Ramos (cell line): ENCODE measurements around the gene RNF32.
"Not testable (repeated sequence)": the region's sequence is repeated elsewhere in the genome, so short reads cannot be mapped to it uniquely, and the experiment has no call there.

Experiments
- in situ Hi-C: fragments of 300-500 bp; cut with MboI; formaldehyde crosslinking; loops from one replicate; pipeline ENCODE4 v1.14.3; 2022; ENCODE audit warnings: low sequenced_read_pairs; ENCODE audit not compliant: unreplicated experiment

RNF32 gene

GRCh38 chr7:156668130-156668741, 27.7 kb downstream of the RNF32 start:
- in situ Hi-C loops, result no loop called here

- in situ Hi-C loops, result no loop called here
Observed at GRCh38 chr7:156669035-156669828, 28.7 kb downstream of the RNF32 start.

- in situ Hi-C loops, result no loop called here
Observed at GRCh38 chr7:156673454-156673853, 32.9 kb downstream of the RNF32 start.

GRCh38 chr7:156673902-156674301, 33.3 kb downstream of the RNF32 start:
- in situ Hi-C loops, result no loop called here

- in situ Hi-C loops, result no loop called here
Observed at GRCh38 chr7:156675721-156676120, 35.1 kb downstream of the RNF32 start.

GRCh38 chr7:156676263-156676662, 35.7 kb downstream of the RNF32 start:
- in situ Hi-C loops, result no loop called here

- in situ Hi-C loops, result no loop called here
Observed at GRCh38 chr7:156677374-156678054, 36.9 kb downstream of the RNF32 start.

GRCh38 chr7:156680281-156680680, 39.7 kb downstream of the RNF32 start:
- in situ Hi-C loops, result no loop called here

- in situ Hi-C loops, result no loop called here
Observed at GRCh38 chr7:156682928-156683327, 42.4 kb downstream of the RNF32 start.

GRCh38 chr7:156684251-156684650, 43.7 kb downstream of the RNF32 start:
- in situ Hi-C loops, result no loop called here

GRCh38 chr7:156684661-156685060, 44.1 kb downstream of the RNF32 start:
- in situ Hi-C loops, result no loop called here

- in situ Hi-C loops, result no loop called here
Observed at GRCh38 chr7:156691764-156692163, 51.2 kb downstream of the RNF32 start.

- in situ Hi-C loops, result no loop called here
Observed at GRCh38 chr7:156692849-156693248, 52.3 kb downstream of the RNF32 start.

- in situ Hi-C loops, result no loop called here
Observed at GRCh38 chr7:156693627-156694026, 53.1 kb downstream of the RNF32 start.

GRCh38 chr7:156697283-156697682, 56.7 kb downstream of the RNF32 start:
- in situ Hi-C loops, result not testable (repeated sequence)

- in situ Hi-C loops, result not testable (repeated sequence)
Observed at GRCh38 chr7:156698512-156698911, 57.9 kb downstream of the RNF32 start.

- in situ Hi-C loops, result not testable (repeated sequence)
Observed at GRCh38 chr7:156701787-156702186, 61.2 kb downstream of the RNF32 start.

GRCh38 chr7:156702399-156702798, 61.8 kb downstream of the RNF32 start:
- in situ Hi-C loops, result no loop called here

- in situ Hi-C loops, result no loop called here
Observed at GRCh38 chr7:156703209-156703608, 62.6 kb downstream of the RNF32 start.

- in situ Hi-C loops, result no loop called here
Observed at GRCh38 chr7:156703773-156704482, 63.4 kb downstream of the RNF32 start.
